MM.1S (cell line): ENCODE measurements around the gene ARHGAP30.

Experiments used
- DNase-seq: peaks from one replicate; pipeline ENCODE4 v3.0.0-alpha.2; 2015
- H2AFZ ChIP-seq: fragments of 300-600 bp; sonication (generic); 2 replicates; pipeline ENCODE4 v1.6.0; 2016; ENCODE audit warnings: antibody characterized with exemption, low read length
- H3F3A ChIP-seq: fragments of 300-600 bp; sonication (generic); 2 replicates; pipeline ENCODE4 v1.6.1; 2016; ENCODE audit warnings: mild to moderate bottlenecking, antibody characterized with exemption, low read length, moderate library complexity, mixed read lengths; ENCODE audit not compliant: insufficient read depth
- H3K27ac ChIP-seq: fragments of 300-600 bp; sonication (generic); 2 replicates; pipeline ENCODE4 v1.5.1; 2016; ENCODE audit warnings: mild to moderate bottlenecking, low read length
- H3K27me3 ChIP-seq: fragments of 300-600 bp; sonication (generic); replicated peaks from 2 replicates; pipeline ENCODE4 v1.6.0; 2016; ENCODE audit warnings: low read length; ENCODE audit not compliant: insufficient read depth
- H3K36me3 ChIP-seq: fragments of 300-600 bp; sonication (generic); replicated peaks from 2 replicates; pipeline ENCODE4 v1.6.1; 2016; ENCODE audit warnings: mild to moderate bottlenecking, low read length, mixed read lengths; ENCODE audit not compliant: insufficient read depth
- H3K4me1 ChIP-seq: fragments of 300-600 bp; sonication (generic); 2 replicates; pipeline ENCODE4 v1.6.1; 2016; ENCODE audit warnings: low read length, mixed read lengths
- H3K4me2 ChIP-seq: fragments of 300-600 bp; sonication (generic); 2 replicates; pipeline ENCODE4 v1.6.0; 2016; ENCODE audit warnings: low read depth, low read length
- H3K4me3 ChIP-seq: fragments of 300-600 bp; sonication (generic); 2 replicates; pipeline ENCODE4 v1.5.1; 2016; ENCODE audit warnings: low read length, mixed read lengths
- H3K79me2 ChIP-seq: fragments of 300-600 bp; sonication (generic); 2 replicates; pipeline ENCODE4 v1.6.1; 2016; ENCODE audit warnings: mixed run types, low read length, mixed read lengths
- H3K9ac ChIP-seq: fragments of 300-600 bp; sonication (generic); 2 replicates; pipeline ENCODE4 v1.6.1; 2016; ENCODE audit warnings: low read length, mixed read lengths
- H3K9me2 ChIP-seq: fragments of 300-600 bp; sonication (generic); replicated peaks from 2 replicates; pipeline ENCODE4 v1.6.1; 2016; ENCODE audit warnings: mild to moderate bottlenecking, low read length, mixed read lengths; ENCODE audit not compliant: insufficient read depth
- H3K9me3 ChIP-seq: fragments of 300-600 bp; sonication (generic); replicated peaks from 2 replicates; pipeline ENCODE4 v1.6.1; 2016; ENCODE audit warnings: mild to moderate bottlenecking, low read length, mixed read lengths; ENCODE audit not compliant: insufficient read depth
- H4K20me1 ChIP-seq: fragments of 300-600 bp; sonication (generic); 2 replicates; pipeline ENCODE4 v1.6.1; 2016; ENCODE audit warnings: mild to moderate bottlenecking, low read length, moderate library complexity, mixed read lengths; ENCODE audit not compliant: insufficient read depth
- CTCF ChIP-seq: fragments of 300-600 bp; sonication (generic); IDR thresholded peaks from 2 replicates; pipeline ENCODE4 v1.5.1; 2016; ENCODE audit warnings: antibody characterized with exemption, low read length, mixed read lengths
- EZH2 ChIP-seq: fragments of 300-600 bp; sonication (generic); optimal IDR thresholded peaks from 2 replicates; pipeline ENCODE3; 2017; ENCODE audit warnings: low read depth, mild to moderate bottlenecking, antibody characterized with exemption, low read length, mixed read lengths
- EZH2phosphoT487 ChIP-seq: fragments of 300-600 bp; sonication (generic); IDR thresholded peaks from 2 replicates; pipeline ENCODE4 v1.6.1; 2018; ENCODE audit warnings: antibody characterized with exemption, low read length

The ARHGAP30 gene

GRCh38 chr1:161100556-161100955, 30.9 kb upstream of the ARHGAP30 start:
- Histone ChIP-seq H3K27me3 (no peaks in the 10 kb centered on the region), H3K4me1 (peaks cover 14% of the 10 kb centered on the region), H3K36me3 (peaks cover 4% of the 10 kb centered on the region; the same call in 1 of the 2 replicates), H4K20me1 (0 out of 2 replicates have a peak, but pooled peaks cover 2% of the 10 kb centered on the region), H3K9me3 (no peaks in the 10 kb centered on the region), H2AFZ (no peak overlapping the region), H3K79me2 (peaks cover 30% of the 10 kb centered on the region), H3K9me2 (no peaks in the 10 kb centered on the region), H3F3A (peaks cover 26% of the 10 kb centered on the region), H3K4me2 (no peak overlapping the region), H3K27ac (no peak overlapping the region), H3K9ac (no peak overlapping the region), H3K4me3 (no peak overlapping the region)
- no peak for DNase-seq
- TF ChIP-seq CTCF: no peak
- no peak for TF ChIP-seq EZH2phosphoT487
- TF ChIP-seq EZH2: no peak

DNA sequence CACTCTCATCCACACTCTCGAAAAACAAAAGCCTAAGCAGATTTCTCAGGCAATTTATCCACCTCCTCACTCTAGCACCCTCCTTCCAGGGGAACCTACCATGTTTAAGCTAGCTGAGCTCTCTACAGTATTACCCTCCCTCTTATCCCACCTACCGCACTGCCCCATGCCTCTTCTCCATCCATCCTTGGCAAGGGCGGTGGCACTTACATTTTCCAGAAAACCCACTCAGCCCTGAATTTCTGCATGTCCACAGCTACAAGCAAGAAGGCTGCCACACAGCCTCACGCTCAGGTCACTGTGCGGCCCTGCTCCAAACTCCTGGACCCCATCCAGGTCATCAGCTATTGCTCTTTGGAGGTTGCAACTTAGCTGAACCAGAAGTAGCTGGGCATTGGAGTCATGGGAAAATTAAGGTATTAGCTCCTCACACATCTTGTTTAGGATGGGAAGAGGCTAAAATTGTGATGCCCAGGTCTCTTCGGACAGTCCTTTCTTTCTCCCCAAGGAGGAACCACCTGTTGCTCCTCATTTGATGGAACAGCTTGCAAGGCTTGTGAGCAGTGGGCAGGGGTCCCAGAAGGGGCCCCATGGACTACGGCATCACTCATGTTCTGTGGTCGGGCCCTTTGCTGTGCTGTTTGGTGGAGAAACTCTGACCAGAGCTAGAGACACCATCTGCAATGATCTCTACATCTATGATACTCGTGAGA, 29.6 kb upstream of the ARHGAP30 start:
- Histone ChIP-seq H3K27me3 (no peaks in the 10 kb centered on the region), H3K4me1 (peaks cover 14% of the 10 kb centered on the region), H3K9me2 (no peaks in the 10 kb centered on the region), H3K9ac (no peak overlapping the region; the same call in 1 of the 2 replicates), H4K20me1 (no peaks in the 10 kb centered on the region), H3K36me3 (peaks cover 4% of the 10 kb centered on the region; the same call in 1 of the 2 replicates), H3K27ac (peak overlapping the region; percentile 67; the same call in 1 of the 2 replicates), H3K4me3 (peak overlapping the region; percentile 77), H3K4me2 (peak overlapping the region; percentile 91), H3K79me2 (peaks cover 16% of the 10 kb centered on the region), H3K9me3 (no peaks in the 10 kb centered on the region), H2AFZ (peak overlapping the region; percentile 82; the same call in 1 of the 2 replicates), H3F3A (peaks cover 26% of the 10 kb centered on the region)
- TF ChIP-seq EZH2 (no peak), CTCF (no peak), EZH2phosphoT487 (no peak)
- DNase-seq: no peak

- Histone ChIP-seq H3K9me2 (no peaks in the 10 kb centered on the region), H4K20me1 (no peaks in the 10 kb centered on the region), H2AFZ (peak within 1 kb of the TSS; percentile 82), H3F3A (peaks cover 26% of the 10 kb centered on the region), H3K9me3 (no peaks in the 10 kb centered on the region), H3K27ac (peak within 1 kb of the TSS; percentile 67; the same call in 1 of the 2 replicates), H3K4me3 (peak within 1 kb of the TSS; percentile 77), H3K27me3 (no peaks in the 10 kb centered on the region), H3K4me2 (peak within 1 kb of the TSS; percentile 91), H3K36me3 (peaks cover 4% of the 10 kb centered on the region; the same call in 1 of the 2 replicates), H3K9ac (peak within 1 kb of the TSS; percentile 55), H3K79me2 (peaks cover 9% of the 10 kb centered on the region), H3K4me1 (peaks cover 14% of the 10 kb centered on the region)
- no peak for TF ChIP-seq EZH2phosphoT487
- peak; percentile 7; the same call in 1 of the 2 replicates for TF ChIP-seq CTCF
- peak; percentile 98 for DNase-seq
Measured at GRCh38 chr1:161098210-161099068, 28.7 kb upstream of the ARHGAP30 start, which contains the start of gene KLHDC9. KLHDC9 (plus strand) TSS chr1:161098361; CDS start chr1:161098536, 175 bp downstream.
